ENCODE measurements around the gene MYO1A.

Gene MYO1A

DNA sequence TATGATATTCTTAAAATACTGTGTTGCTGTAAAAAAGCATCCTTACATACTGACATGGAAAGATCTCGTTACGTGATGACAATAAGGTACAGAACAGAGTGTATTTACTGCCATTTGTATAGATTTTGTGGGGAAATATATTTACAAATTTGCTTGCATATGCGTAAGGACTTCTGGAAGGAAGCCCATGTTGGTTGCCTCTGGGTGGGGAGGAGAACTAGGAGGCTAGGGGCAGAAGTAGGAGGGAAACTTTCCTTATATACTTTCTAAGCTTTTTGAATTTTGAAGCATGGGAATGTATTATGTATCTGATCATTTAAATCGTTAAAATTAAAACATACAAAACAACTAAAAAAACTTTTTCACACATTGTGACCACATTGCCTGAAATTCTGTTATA, 9.7 kb downstream of the MYO1A start:
- no peak overlapping the region for H3K4me2 ChIP-seq (ENCODE audit: low read depth, low read length, poor library complexity, severe bottlenecking)
- H3K4me3 ChIP-seq (ENCODE audit: insufficient read depth, low read length, poor library complexity, severe bottlenecking) = no peak overlapping the region
- no peaks in the 10 kb centered on the region for H3K79me2 ChIP-seq (ENCODE audit: insufficient read depth, low read length)
- no peak overlapping the region for H3K9ac ChIP-seq (ENCODE audit: low read length)
- TF ChIP-seq, protein P1, sequence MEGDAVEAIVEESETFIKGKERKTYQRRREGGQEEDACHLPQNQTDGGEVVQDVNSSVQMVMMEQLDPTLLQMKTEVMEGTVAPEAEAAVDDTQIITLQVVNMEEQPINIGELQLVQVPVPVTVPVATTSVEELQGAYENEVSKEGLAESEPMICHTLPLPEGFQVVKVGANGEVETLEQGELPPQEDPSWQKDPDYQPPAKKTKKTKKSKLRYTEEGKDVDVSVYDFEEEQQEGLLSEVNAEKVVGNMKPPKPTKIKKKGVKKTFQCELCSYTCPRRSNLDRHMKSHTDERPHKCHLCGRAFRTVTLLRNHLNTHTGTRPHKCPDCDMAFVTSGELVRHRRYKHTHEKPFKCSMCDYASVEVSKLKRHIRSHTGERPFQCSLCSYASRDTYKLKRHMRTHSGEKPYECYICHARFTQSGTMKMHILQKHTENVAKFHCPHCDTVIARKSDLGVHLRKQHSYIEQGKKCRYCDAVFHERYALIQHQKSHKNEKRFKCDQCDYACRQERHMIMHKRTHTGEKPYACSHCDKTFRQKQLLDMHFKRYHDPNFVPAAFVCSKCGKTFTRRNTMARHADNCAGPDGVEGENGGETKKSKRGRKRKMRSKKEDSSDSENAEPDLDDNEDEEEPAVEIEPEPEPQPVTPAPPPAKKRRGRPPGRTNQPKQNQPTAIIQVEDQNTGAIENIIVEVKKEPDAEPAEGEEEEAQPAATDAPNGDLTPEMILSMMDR (IDR thresholded peaks at IDR 0.05; ENCODE audit: insufficient read depth, low read length, poor library complexity, severe bottlenecking) = no peak
- no peak for TF ChIP-seq EZH2phosphoT487 (conservative IDR thresholded peaks at IDR 0.05; ENCODE audit: low read length)
- no peaks in the 10 kb centered on the region for H3F3A ChIP-seq (ENCODE audit: insufficient read depth)
- no peak overlapping the region for H3K27ac ChIP-seq (ENCODE audit: low read depth, low read length)
- H3K9me2 ChIP-seq (replicated peaks; ENCODE audit: insufficient read depth, low read length) = no peaks in the 10 kb centered on the region
- H2AFZ ChIP-seq (ENCODE audit: low read depth, low read length, severe bottlenecking) = no peak overlapping the region
- H3K27me3 ChIP-seq (ENCODE audit: low read length) = no peaks in the 10 kb centered on the region
- no peaks in the 10 kb centered on the region for H3K36me3 ChIP-seq (ENCODE audit: low read length)
- no peaks in the 10 kb centered on the region for H4K20me1 ChIP-seq (ENCODE audit: low read depth, low read length)
- no peaks in the 10 kb centered on the region for H3K9me3 ChIP-seq (ENCODE audit: insufficient read depth, low read length)

DNA sequence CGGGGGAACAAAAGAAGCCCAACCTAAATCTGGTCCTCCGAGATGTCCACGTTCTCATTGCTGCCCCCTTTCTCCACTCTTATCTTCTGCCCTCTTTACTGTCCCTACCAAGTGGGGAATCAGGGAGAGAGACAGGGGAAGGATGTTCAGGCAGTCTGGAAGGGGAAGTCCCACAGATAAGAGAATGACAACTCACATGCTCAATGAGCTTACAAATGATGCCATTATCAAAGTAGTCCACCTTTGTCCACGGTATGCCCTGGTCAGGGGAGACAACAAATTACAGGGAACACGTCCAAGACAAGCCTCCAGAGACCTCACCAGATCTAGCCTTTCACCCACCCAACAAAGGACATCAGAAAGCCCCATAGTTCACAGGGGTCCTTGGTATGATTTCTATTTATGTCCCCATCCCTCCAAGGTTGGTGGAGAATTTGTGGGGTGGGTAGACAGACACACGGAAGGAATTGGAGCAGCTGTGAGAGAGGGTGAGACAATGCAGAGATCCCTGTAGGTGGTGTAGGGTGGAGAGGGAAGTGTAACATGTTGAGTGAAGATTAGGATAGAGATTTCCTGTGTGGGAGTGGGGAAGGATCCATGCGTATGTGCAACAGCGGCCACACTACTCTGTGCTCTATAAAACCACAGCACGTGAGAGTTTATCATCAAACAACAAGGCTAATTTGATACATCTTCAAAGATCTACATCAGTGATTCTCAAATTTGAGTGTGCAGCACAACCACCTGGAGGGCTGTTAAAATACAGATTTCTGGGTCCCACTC, 10.7 kb downstream of the MYO1A start:
- Histone ChIP-seq H3K36me3 (ENCODE audit: low read length) (no peaks in the 10 kb centered on the region), H3K9ac (ENCODE audit: low read length) (no peak overlapping the region), H3F3A (ENCODE audit: insufficient read depth) (no peaks in the 10 kb centered on the region), H4K20me1 (ENCODE audit: low read depth, low read length) (no peaks in the 10 kb centered on the region), H3K4me2 (ENCODE audit: low read depth, low read length, poor library complexity, severe bottlenecking) (no peak overlapping the region), H3K27me3 (ENCODE audit: low read length) (no peaks in the 10 kb centered on the region), H3K9me2 (replicated peaks; ENCODE audit: insufficient read depth, low read length) (no peaks in the 10 kb centered on the region), H3K4me3 (ENCODE audit: insufficient read depth, low read length, poor library complexity, severe bottlenecking) (no peak overlapping the region), H3K79me2 (ENCODE audit: insufficient read depth, low read length) (no peaks in the 10 kb centered on the region), H2AFZ (ENCODE audit: low read depth, low read length, severe bottlenecking) (no peak overlapping the region), H3K27ac (ENCODE audit: low read depth, low read length) (no peak overlapping the region), H3K9me3 (ENCODE audit: insufficient read depth, low read length) (no peaks in the 10 kb centered on the region)
- TF ChIP-seq, protein P1 (IDR thresholded peaks at IDR 0.05; ENCODE audit: insufficient read depth, low read length, poor library complexity, severe bottlenecking) = no peak
- no peak for TF ChIP-seq EZH2phosphoT487 (conservative IDR thresholded peaks at IDR 0.05; ENCODE audit: low read length)

DNA sequence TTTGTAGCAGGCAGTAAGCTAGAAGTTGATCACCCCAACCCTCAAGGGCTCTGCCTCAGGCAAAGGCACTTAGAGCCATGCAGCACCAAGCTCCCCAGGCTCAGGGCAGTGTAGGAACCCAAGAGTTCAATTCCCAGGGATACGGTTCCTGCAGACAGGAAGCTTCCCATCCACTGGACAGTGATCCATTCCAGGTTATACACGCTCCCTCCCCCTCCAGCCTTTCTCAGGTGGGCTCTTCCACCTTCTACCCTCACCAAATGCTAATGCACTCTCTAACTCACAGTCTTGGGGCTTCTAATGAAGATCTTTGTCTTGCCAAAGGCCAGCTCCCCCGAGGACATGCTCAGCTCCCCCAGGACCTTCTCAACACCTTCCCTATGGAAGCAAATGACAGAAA, 12.7 kb downstream of the MYO1A start:
- Histone ChIP-seq H3K9me2 (replicated peaks; ENCODE audit: insufficient read depth, low read length) (no peaks in the 10 kb centered on the region), H4K20me1 (ENCODE audit: low read depth, low read length) (no peaks in the 10 kb centered on the region), H3F3A (ENCODE audit: insufficient read depth) (no peaks in the 10 kb centered on the region), H3K27me3 (ENCODE audit: low read length) (no peaks in the 10 kb centered on the region), H3K79me2 (ENCODE audit: insufficient read depth, low read length) (no peaks in the 10 kb centered on the region), H3K4me3 (ENCODE audit: insufficient read depth, low read length, poor library complexity, severe bottlenecking) (no peak overlapping the region), H3K9ac (ENCODE audit: low read length) (no peak overlapping the region), H3K9me3 (ENCODE audit: insufficient read depth, low read length) (no peaks in the 10 kb centered on the region), H2AFZ (ENCODE audit: low read depth, low read length, severe bottlenecking) (no peak overlapping the region), H3K27ac (ENCODE audit: low read depth, low read length) (no peak overlapping the region), H3K36me3 (ENCODE audit: low read length) (no peaks in the 10 kb centered on the region), H3K4me2 (ENCODE audit: low read depth, low read length, poor library complexity, severe bottlenecking) (no peak overlapping the region)
- TF ChIP-seq, protein P1 (IDR thresholded peaks at IDR 0.05; ENCODE audit: insufficient read depth, low read length, poor library complexity, severe bottlenecking) = no peak
- no peak for TF ChIP-seq EZH2phosphoT487 (conservative IDR thresholded peaks at IDR 0.05; ENCODE audit: low read length)
